GM19467 (cell line): ENCODE data around the gene PES1.
"Not testable (repeated sequence)": the region's sequence is repeated elsewhere in the genome, so short reads cannot be mapped to it uniquely, and the experiment has no call there.

Source experiments
- ATAC-seq: cut with Tn5 transposase; IDR thresholded peaks from one replicate; pipeline ENCODE4 v1.9.1; 2021; ENCODE audit warnings: mild to moderate bottlenecking, moderate library complexity; ENCODE audit not compliant: unreplicated experiment

Gene PES1

GRCh38 chr22:30591588-30592359, at the start of gene PES1:
TSS of gene PES1 (minus strand) at chr22:30591910. CDS start at chr22:30591833, 77 bp downstream.
- ATAC-seq: peak; percentile 92

GRCh38 chr22:30640839-30641430, 49.2 kb upstream of the PES1 start:
- no peak for ATAC-seq

GRCh38 chr22:30640361-30640760, 48.7 kb upstream of the PES1 start:
- no peak for ATAC-seq

- ATAC-seq: no peak
Observed at GRCh38 chr22:30637701-30638114, 46.0 kb upstream of the PES1 start.

GRCh38 chr22:30636226-30637077, 44.7 kb upstream of the PES1 start:
- no peak for ATAC-seq

GRCh38 chr22:30635273-30636225, 43.8 kb upstream of the PES1 start, which contains the start of gene SLC35E4:
TSS of gene SLC35E4 (plus strand) at chr22:30635781. CDS start at chr22:30636451, 670 bp downstream.
- ATAC-seq: peak; percentile 63

- peak; percentile 48 for ATAC-seq
Observed at GRCh38 chr22:30634471-30635233, 42.9 kb upstream of the PES1 start.

GRCh38 chr22:30631469-30631868, 39.8 kb upstream of the PES1 start:
- ATAC-seq: not testable (repeated sequence)

- no peak for ATAC-seq
Observed at GRCh38 chr22:30628491-30628890, 36.8 kb upstream of the PES1 start.

GRCh38 chr22:30627471-30627870, 35.8 kb upstream of the PES1 start:
- no peak for ATAC-seq

GRCh38 chr22:30626413-30626812, 34.7 kb upstream of the PES1 start:
- no peak for ATAC-seq

- ATAC-seq: not testable (repeated sequence)
Observed at GRCh38 chr22:30619909-30620308, 28.2 kb upstream of the PES1 start.

- no peak for ATAC-seq
Observed at GRCh38 chr22:30617819-30618218, 26.1 kb upstream of the PES1 start.

GRCh38 chr22:30615543-30615954, 23.8 kb upstream of the PES1 start:
- ATAC-seq: no peak

GRCh38 chr22:30614879-30615278, 23.2 kb upstream of the PES1 start:
- ATAC-seq: no peak

- ATAC-seq: no peak
Observed at GRCh38 chr22:30614268-30614667, 22.6 kb upstream of the PES1 start.

GRCh38 chr22:30612789-30613188, 21.1 kb upstream of the PES1 start:
- no peak for ATAC-seq

- ATAC-seq: no peak
Observed at GRCh38 chr22:30611197-30611596, 19.5 kb upstream of the PES1 start.

- ATAC-seq: no peak
Observed at GRCh38 chr22:30610299-30610698, 18.6 kb upstream of the PES1 start.
